ENCODE data around the gene NHERF2.

DNA sequence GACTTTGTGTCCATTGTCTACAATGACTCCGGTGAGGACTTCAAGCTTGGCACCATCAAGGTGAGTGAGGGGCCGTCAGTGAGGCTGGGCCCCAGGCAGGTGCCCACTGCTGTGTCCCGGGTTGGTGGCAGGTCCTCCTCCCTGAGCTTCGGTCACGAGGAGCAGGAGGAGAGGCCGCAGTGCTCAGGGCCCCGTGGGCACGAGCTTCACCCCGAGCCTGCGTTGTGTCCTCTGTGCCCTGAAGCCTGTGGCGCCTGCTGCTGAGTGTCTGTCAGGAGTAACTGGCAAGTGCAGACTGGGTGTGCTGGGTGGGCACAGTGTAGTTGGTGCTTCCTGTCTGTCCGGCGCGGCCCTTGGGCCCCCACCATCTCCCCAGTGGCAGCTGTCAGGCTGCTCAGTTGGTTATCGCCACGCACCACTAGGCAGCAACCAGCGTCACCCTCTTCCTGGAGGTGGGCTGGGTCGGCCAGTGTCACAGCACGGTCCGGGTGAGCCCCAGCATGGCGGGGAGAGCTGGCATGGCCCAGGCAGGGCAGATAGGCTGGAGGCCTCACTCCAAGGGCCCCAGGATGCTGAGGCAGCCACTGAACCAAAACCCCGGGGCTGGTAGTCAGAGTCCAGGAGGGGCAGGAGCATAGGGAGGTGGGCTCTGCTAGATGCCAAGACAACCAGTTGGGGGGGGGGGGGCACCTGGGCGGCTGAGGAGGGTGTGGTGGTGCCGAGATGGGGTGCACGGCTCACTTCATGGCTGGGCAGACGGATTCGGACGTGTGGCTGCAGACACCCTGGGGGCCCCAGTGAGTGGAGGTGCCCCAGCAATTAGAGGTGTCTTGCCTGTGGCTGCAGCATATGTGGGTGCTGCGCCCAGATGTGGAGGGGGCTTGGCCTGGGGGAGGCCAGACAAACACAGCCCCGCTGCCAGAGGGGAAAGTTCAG is 60.4 kb downstream of the NHERF2 start:
- TF ChIP-seq KDM1A (IDR thresholded peaks at IDR 0.05; ENCODE audit: low read depth) (no peak), POLR2A (IDR thresholded peaks at IDR 0.05; ENCODE audit: low read length) (no peak), ESRRA (IDR thresholded peaks at IDR 0.05; ENCODE audit: borderline replicate concordance, low read length) (no peak), TP53 (CRISPR knock-in tag; IDR thresholded peaks at IDR 0.05) (no peak), CEBPB (IDR thresholded peaks at IDR 0.05) (no peak), RAD21 (conservative IDR thresholded peaks at IDR 0.05 in 1 of 2, IDR thresholded peaks at IDR 0.05 in 1 of 2) (no peak), RCOR1 (IDR thresholded peaks at IDR 0.05; ENCODE audit: low read depth, low read length) (no peak), JUNB (IDR thresholded peaks at IDR 0.05) (no peak), CHD2 (IDR thresholded peaks at IDR 0.05; ENCODE audit: low read length, partially characterized antibody) (no peak), EP300 (IDR thresholded peaks at IDR 0.05) (no peak)
- TF ChIP-seq, protein P1, sequence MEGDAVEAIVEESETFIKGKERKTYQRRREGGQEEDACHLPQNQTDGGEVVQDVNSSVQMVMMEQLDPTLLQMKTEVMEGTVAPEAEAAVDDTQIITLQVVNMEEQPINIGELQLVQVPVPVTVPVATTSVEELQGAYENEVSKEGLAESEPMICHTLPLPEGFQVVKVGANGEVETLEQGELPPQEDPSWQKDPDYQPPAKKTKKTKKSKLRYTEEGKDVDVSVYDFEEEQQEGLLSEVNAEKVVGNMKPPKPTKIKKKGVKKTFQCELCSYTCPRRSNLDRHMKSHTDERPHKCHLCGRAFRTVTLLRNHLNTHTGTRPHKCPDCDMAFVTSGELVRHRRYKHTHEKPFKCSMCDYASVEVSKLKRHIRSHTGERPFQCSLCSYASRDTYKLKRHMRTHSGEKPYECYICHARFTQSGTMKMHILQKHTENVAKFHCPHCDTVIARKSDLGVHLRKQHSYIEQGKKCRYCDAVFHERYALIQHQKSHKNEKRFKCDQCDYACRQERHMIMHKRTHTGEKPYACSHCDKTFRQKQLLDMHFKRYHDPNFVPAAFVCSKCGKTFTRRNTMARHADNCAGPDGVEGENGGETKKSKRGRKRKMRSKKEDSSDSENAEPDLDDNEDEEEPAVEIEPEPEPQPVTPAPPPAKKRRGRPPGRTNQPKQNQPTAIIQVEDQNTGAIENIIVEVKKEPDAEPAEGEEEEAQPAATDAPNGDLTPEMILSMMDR (IDR thresholded peaks at IDR 0.05): no peak
- TF ChIP-seq, protein P2, sequence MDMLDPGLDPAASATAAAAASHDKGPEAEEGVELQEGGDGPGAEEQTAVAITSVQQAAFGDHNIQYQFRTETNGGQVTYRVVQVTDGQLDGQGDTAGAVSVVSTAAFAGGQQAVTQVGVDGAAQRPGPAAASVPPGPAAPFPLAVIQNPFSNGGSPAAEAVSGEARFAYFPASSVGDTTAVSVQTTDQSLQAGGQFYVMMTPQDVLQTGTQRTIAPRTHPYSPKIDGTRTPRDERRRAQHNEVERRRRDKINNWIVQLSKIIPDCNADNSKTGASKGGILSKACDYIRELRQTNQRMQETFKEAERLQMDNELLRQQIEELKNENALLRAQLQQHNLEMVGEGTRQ (IDR thresholded peaks at IDR 0.05): no peak
- TF ChIP-seq, protein P3, sequence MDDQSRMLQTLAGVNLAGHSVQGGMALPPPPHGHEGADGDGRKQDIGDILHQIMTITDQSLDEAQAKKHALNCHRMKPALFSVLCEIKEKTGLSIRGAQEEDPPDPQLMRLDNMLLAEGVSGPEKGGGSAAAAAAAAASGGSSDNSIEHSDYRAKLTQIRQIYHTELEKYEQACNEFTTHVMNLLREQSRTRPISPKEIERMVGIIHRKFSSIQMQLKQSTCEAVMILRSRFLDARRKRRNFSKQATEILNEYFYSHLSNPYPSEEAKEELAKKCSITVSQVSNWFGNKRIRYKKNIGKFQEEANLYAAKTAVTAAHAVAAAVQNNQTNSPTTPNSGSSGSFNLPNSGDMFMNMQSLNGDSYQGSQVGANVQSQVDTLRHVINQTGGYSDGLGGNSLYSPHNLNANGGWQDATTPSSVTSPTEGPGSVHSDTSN (IDR thresholded peaks at IDR 0.05): no peak
- TF ChIP-seq, protein P4, sequence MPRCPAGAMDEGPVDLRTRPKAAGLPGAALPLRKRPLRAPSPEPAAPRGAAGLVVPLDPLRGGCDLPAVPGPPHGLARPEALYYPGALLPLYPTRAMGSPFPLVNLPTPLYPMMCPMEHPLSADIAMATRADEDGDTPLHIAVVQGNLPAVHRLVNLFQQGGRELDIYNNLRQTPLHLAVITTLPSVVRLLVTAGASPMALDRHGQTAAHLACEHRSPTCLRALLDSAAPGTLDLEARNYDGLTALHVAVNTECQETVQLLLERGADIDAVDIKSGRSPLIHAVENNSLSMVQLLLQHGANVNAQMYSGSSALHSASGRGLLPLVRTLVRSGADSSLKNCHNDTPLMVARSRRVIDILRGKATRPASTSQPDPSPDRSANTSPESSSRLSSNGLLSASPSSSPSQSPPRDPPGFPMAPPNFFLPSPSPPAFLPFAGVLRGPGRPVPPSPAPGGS (IDR thresholded peaks at IDR 0.05): no peak
